HepG2 (cell line): ENCODE data around the gene SPATA25. TPM values are rescaled to one million over a fixed set of nuclear protein-coding genes. Genes with fewer than 3 reads are reported as not detected.
A peak's percentile ranks its signal among the peaks of the same experiment; 100 is the strongest.

Source experiments
- ATAC-seq: fragments of 200-7000 bp; cut with Tn5 transposase; 3 replicates; pipeline ENCODE4 v1.9.1; 2020; ENCODE audit warnings: mild to moderate bottlenecking, moderate library complexity
- BruUV-seq: library from RNA; stranded (reverse); fragments of 400-500 nt; replicated peaks from 2 replicates; lab custom pipeline; 2021; lab: Mats Ljungman, UMichigan
- CTCF ChIA-PET: fragments of 300-600 bp; formaldehyde crosslinking; extraction: SDS; loops from one replicate; lab custom pipeline; 2021; ENCODE audit warnings: low total read pairs, inconsistent platforms, low intra/inter-chr PET ratio; lab: Yijun Ruan, JAX
- POLR2A ChIA-PET: fragments of 350-600 bp; sonication (Branson Sonifier 250); formaldehyde crosslinking; loops from one replicate; lab custom pipeline; 2020; ENCODE audit warnings: antibody characterized with exemption, inconsistent platforms; lab: Yijun Ruan, JAX
- DNase-seq: peaks from one replicate; pipeline ENCODE4 v3.0.0-alpha.2; 2015; ENCODE audit warnings: low spot score
- FAIRE-seq: peaks from 3 replicates; lab custom pipeline; 2011; peaks lifted over from hg19 to GRCh38; lab: Jason Lieb, UNC
- H2AFZ ChIP-seq: one replicate; pipeline ENCODE4 v1.6.1; 2011; ENCODE audit warnings: low read length, inconsistent platforms
- H3K27ac ChIP-seq: fragments of 300-600 bp; 3 replicates; pipeline ENCODE4 v1.8.0; 2011; ENCODE audit warnings: mixed run types, mild to moderate bottlenecking, mixed read lengths, low read length, inconsistent platforms; ENCODE audit not compliant: insufficient read depth; ENCODE audit errors: extremely low read length
- H3K27me3 ChIP-seq, 2 experiments: fragments of 200-600 bp in 1 of 2; 2 replicates in 1 of 2; 3 replicates in 1 of 2; pipeline versions ENCODE4 v1.6.0 to v1.8.0; 2011; ENCODE audit warnings: low read length in 2 of 2, mild to moderate bottlenecking in 2 of 2, moderate library complexity in 2 of 2, inconsistent platforms in 1 of 2; ENCODE audit not compliant: insufficient read depth in 2 of 2, control insufficient read depth in 1 of 2
- H3K36me3 ChIP-seq, 2 experiments: fragments of 200-600 bp in 1 of 2; replicated peaks in 1 of 2; 2 replicates in 1 of 2; 3 replicates in 1 of 2; pipeline versions ENCODE4 v1.5.1 to v1.8.0; 2011; ENCODE audit warnings: low read length in 2 of 2, inconsistent platforms in 1 of 2; ENCODE audit not compliant: insufficient read depth in 2 of 2, control insufficient read depth in 1 of 2
- H3K4me1 ChIP-seq: 2 replicates; pipeline ENCODE4 v1.5.1; 2012; ENCODE audit warnings: low read length, inconsistent platforms; ENCODE audit not compliant: insufficient read depth
- H3K4me2 ChIP-seq: 2 replicates; pipeline ENCODE4 v1.6.0; 2011; ENCODE audit warnings: low read depth, low read length, inconsistent platforms
- H3K4me3 ChIP-seq, 3 experiments: fragments of 200-600 bp in 1 of 3; sonication (generic), shearing (Covaris generic) in 1 of 3; replicated peaks in 1 of 3; 2 replicates each; pipeline ENCODE4 v1.5.1; 2011 to 2016; ENCODE audit warnings: low read length in 3 of 3, inconsistent platforms in 2 of 3, low read depth in 2 of 3, mild to moderate bottlenecking in 2 of 3, control low read depth in 1 of 3, mixed read lengths in 1 of 3; ENCODE audit not compliant: insufficient read depth in 1 of 3
- H3K79me2 ChIP-seq: one replicate; pipeline ENCODE4 v1.6.1; 2011; ENCODE audit warnings: low read length, inconsistent platforms; ENCODE audit not compliant: insufficient read depth
- H3K9ac ChIP-seq: 2 replicates; pipeline ENCODE4 v1.6.0; 2011; ENCODE audit warnings: mild to moderate bottlenecking, low read depth, low read length, inconsistent platforms; ENCODE audit not compliant: insufficient read depth
- H3K9me3 ChIP-seq: 2 replicates; pipeline ENCODE4 v1.5.1; 2012; ENCODE audit warnings: mild to moderate bottlenecking, low read length
- H4K20me1 ChIP-seq: 2 replicates; pipeline ENCODE4 v1.6.0; 2011; ENCODE audit warnings: inconsistent platforms, mild to moderate bottlenecking, low read length, moderate library complexity; ENCODE audit not compliant: insufficient read depth
- ARID3A ChIP-seq: IDR thresholded peaks from 2 replicates; pipeline ENCODE4 v1.6.1; 2012; ENCODE audit warnings: low read depth, low read length, improper control_type of control experiment
- ATRX ChIP-seq: sonication (generic); formaldehyde crosslinking; IDR thresholded peaks from 2 replicates; pipeline ENCODE4 v1.4.0; 2020; ENCODE audit warnings: missing genetic modification reagents, borderline replicate concordance
- CAMTA2 ChIP-seq: sonication (generic); formaldehyde crosslinking; IDR thresholded peaks from 2 replicates; pipeline ENCODE4 v1.4.0; 2020; ENCODE audit warnings: mild to moderate bottlenecking, missing genetic modification reagents, borderline replicate concordance
- FOXK2 ChIP-seq: fragments of 450-650 bp; IDR thresholded peaks from 2 replicates; pipeline ENCODE4 v1.6.1; 2016
- FOXP1 ChIP-seq, 2 experiments: fragments of 450-650 bp in 1 of 2; IDR thresholded peaks; 2 replicates each; pipeline ENCODE4 v1.6.1; 2017 to 2018; ENCODE audit warnings: antibody characterized with exemption in 1 of 2
- HIVEP1 ChIP-seq: sonication (generic); formaldehyde crosslinking; IDR thresholded peaks from 2 replicates; pipeline ENCODE4 v1.4.0; 2020; ENCODE audit warnings: mild to moderate bottlenecking, missing genetic modification reagents
- HMGA1 ChIP-seq: sonication (generic); formaldehyde crosslinking; conservative IDR thresholded peaks from 2 replicates; pipeline ENCODE4 v1.4.0; 2020; ENCODE audit warnings: missing genetic modification reagents
- KDM3A ChIP-seq: IDR thresholded peaks from 2 replicates; pipeline ENCODE4 v1.6.1; 2018; ENCODE audit warnings: low read depth, missing compliant biosample characterization
- POLR2A ChIP-seq, 2 experiments: IDR thresholded peaks; 2 replicates each; pipeline ENCODE4 v1.6.1; 2011; ENCODE audit warnings: low read depth in 2 of 2, low read length in 2 of 2, mild to moderate bottlenecking in 1 of 2, moderate library complexity in 1 of 2; ENCODE audit not compliant: insufficient read depth in 1 of 2
- RORA ChIP-seq: sonication (generic); formaldehyde crosslinking; IDR thresholded peaks from 2 replicates; pipeline ENCODE4 v1.5.0; 2020; ENCODE audit warnings: mild to moderate bottlenecking, missing genetic modification reagents, moderate library complexity
- ZHX1 ChIP-seq: sonication (generic); formaldehyde crosslinking; IDR thresholded peaks from 2 replicates; pipeline ENCODE4 v1.8.1; 2022; ENCODE audit warnings: low read depth, mild to moderate bottlenecking, missing genetic modification reagents
- ZNF232 ChIP-seq: sonication (generic); formaldehyde crosslinking; IDR thresholded peaks from 2 replicates; pipeline ENCODE4 v1.4.0; 2020; ENCODE audit warnings: missing genetic modification reagents, borderline replicate concordance
- ZNF296 ChIP-seq: sonication (generic); formaldehyde crosslinking; conservative IDR thresholded peaks from 2 replicates; pipeline ENCODE4 v1.5.0; 2020; ENCODE audit warnings: mild to moderate bottlenecking, missing genetic modification reagents
- ZNF441 ChIP-seq: sonication (generic); formaldehyde crosslinking; IDR thresholded peaks from 2 replicates; pipeline ENCODE4 v1.7.0; 2021; ENCODE audit warnings: missing genetic modification reagents, borderline replicate concordance
- ZNF574 ChIP-seq: sonication (generic); formaldehyde crosslinking; IDR thresholded peaks from 2 replicates; pipeline ENCODE4 v1.4.0; 2020; ENCODE audit warnings: missing genetic modification reagents
- ZSCAN9 ChIP-seq: IDR thresholded peaks from 2 replicates; pipeline ENCODE4 v1.6.1; 2016; ENCODE audit warnings: borderline replicate concordance
- WGBS: methylation state at CpG from one replicate; pipeline ENCODE4 v1.1.6; 2017; ENCODE audit warnings: low lambda C conversion rate; 5-methylcytosine and 5-hydroxymethylcytosine counted together
- in situ Hi-C: cut with HindIII; loops from 2 replicates; pipeline ENCODE4 v1.10.0; 2017; ENCODE audit warnings: low pct_unique_long_range_greater_than_20kb; ENCODE audit not compliant: extremely low pct_ligation_motif_present
- intact Hi-C: fragments of 100-400 bp; cut with micrococcal nuclease; formaldehyde crosslinking; loops from one replicate; pipeline ENCODE4 v1.10.0; 2022; ENCODE audit not compliant: unreplicated experiment
- polyA plus RNA-seq, 8 experiments: library from polyadenylated mRNA; depleted of rRNA in 3 of 8; stranded (reverse) in 7 of 8; unstranded in 1 of 8; fragments of >200 nt; fragmentation: Illumina TruSeq in 4 of 8; extraction: Trizol in 4 of 8; gene quantifications; 2 replicates each; pipeline versions ENCODE4 v1.2.1 to v1.2.3, GENCODE V29; 2011 to 2016; ENCODE audit warnings: low read depth in 4 of 8, missing spikeins in 1 of 8, mixed read lengths in 1 of 8; ENCODE audit not compliant: insufficient read depth in 1 of 8
- total RNA-seq, 5 experiments: library from RNA; depleted of rRNA; stranded (reverse); fragments of >200 nt; fragmentation: Illumina TruSeq; extraction: Trizol; gene quantifications; 2 replicates each; pipeline ENCODE4 v1.2.3, GENCODE V29; 2016; ENCODE audit warnings: low read depth in 1 of 5
- TF ChIP-seq, protein P1 (sequence below): IDR thresholded peaks from 2 replicates; pipeline ENCODE4 v1.6.1; 2016

The SPATA25 gene
- total and polyA plus RNA-seq, 2 of the 13 experiments (the other 11 are each of a cell fraction or from before 2014, with no cell fraction given): 4.8 to 7.6 TPM

DNA sequence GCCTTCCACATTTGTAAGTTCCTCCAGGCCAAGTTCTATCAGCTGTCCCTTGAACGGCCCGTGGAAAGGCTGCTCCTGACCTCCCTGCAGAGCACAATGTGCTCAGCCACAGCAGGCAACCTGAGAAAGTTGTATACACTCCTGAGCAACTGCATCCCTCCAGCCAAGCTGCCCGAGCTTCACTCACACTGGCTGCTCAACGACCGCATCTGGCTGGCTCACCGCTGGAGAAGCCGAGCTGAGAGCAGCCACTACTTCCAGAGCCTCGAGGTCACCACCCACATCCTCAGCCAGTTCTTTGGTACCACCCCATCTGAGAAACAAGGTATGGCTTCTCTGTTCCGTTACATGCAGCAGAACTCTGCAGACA, 4.3 kb downstream of the SPATA25 start:
- FAIRE-seq: no peak
- no peak overlapping the region for H3K4me3 ChIP-seq
- no TSS peak for BruUV-seq
- no peak overlapping the region for H3K4me2 ChIP-seq
- intact Hi-C loops: loop anchor here (5.0 to 10.0 kb wide), 2 partner anchors 51 to 88 kb away; partner anchors contain the start of genes DNTTIP1, SNX21 and WFDC3
- no peak overlapping the region for H3K27ac ChIP-seq
- H3K4me1 ChIP-seq: peaks cover 22% of the 10 kb centered on the region
- H3K79me2 ChIP-seq: peaks cover 16% of the 10 kb centered on the region
- H3K9ac ChIP-seq: no peak overlapping the region
- CTCF ChIA-PET: no interaction called here
- H3K9me3 ChIP-seq: no peaks in the 10 kb centered on the region
- no peak overlapping the region for H2AFZ ChIP-seq
- WGBS: 94% methylated on average over 9 of the region's 9 CpGs
- POLR2A ChIA-PET: interaction anchor here (0.7 to 7.5 kb wide), 13 partner anchors 8 to 88 kb away, joined by 3 to 129 read pairs (median 14); partner anchors contain the start of genes ACOT8, CTSA, NEURL2 and PCIF1
- no peaks in the 10 kb centered on the region for H4K20me1 ChIP-seq
- no peaks in the 10 kb centered on the region; a peak in 1 of 5 replicates for H3K27me3 ChIP-seq
- DNase-seq: no peak
- H3K36me3 ChIP-seq: peaks cover 17 to 41% of the 10 kb centered on the region in 2 experiments
- in situ Hi-C loops: no loop called here
- no peak for ATAC-seq
- TF ChIP-seq CAMTA2 (peak; percentile 56; the same call in 1 of the 2 replicates), ZNF574 (CRISPR knock-in tag) (0 out of 2 replicates have a peak, but pooled peaks have one; percentile 27), HIVEP1 (CRISPR knock-in tag) (no peak), RORA (CRISPR knock-in tag) (no peak), HMGA1 (no peak), POLR2A (IDR thresholded peaks at IDR 0.05; ENCODE audit: insufficient read depth in 1 of 2, low read depth in 2 of 2, low read length in 2 of 2) (peak in 1 of 2 experiments; percentile 49; a peak in 2 of 4 replicates), ZHX1 (CRISPR knock-in tag) (peak; percentile 42; the same call in 1 of the 2 replicates), ZNF232 (CRISPR knock-in tag) (no peak), ZSCAN9 (CRISPR knock-in tag) (no peak), FOXP1 (IDR thresholded peaks at IDR 0.05) (no peak), FOXP1 (CRISPR knock-in tag; IDR thresholded peaks at IDR 0.05) (no peak), ZNF296 (CRISPR knock-in tag) (no peak), ARID3A (no peak), ATRX (no peak), ZNF441 (CRISPR knock-in tag) (no peak), FOXK2 (no peak), KDM3A (no peak)
- TF ChIP-seq, protein P1, sequence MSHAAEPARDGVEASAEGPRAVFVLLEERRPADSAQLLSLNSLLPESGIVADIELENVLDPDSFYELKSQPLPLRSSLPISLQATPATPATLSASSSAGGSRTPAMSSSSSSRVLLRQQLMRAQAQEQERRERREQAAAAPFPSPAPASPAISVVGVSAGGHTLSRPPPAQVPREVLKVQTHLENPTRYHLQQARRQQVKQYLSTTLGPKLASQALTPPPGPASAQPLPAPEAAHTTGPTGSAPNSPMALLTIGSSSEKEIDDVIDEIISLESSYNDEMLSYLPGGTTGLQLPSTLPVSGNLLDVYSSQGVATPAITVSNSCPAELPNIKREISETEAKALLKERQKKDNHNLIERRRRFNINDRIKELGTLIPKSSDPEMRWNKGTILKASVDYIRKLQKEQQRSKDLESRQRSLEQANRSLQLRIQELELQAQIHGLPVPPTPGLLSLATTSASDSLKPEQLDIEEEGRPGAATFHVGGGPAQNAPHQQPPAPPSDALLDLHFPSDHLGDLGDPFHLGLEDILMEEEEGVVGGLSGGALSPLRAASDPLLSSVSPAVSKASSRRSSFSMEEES (CRISPR knock-in tag): no peak
